ENCODE data around the gene PARP8.

The PARP8 gene

GRCh38 chr5:50873595-50874277 is 207.3 kb downstream of the PARP8 start:
- TF ChIP-seq CTCF (conservative IDR thresholded peaks at IDR 0.05; ENCODE audit: low read depth, low read length), result no peak
- H3K4me3 ChIP-seq (ENCODE audit: low read length), result no peak overlapping the region
- DNase-seq (ENCODE audit: low read depth), result no peak

- H3K4me3 ChIP-seq (ENCODE audit: low read length), result no peak overlapping the region
- TF ChIP-seq CTCF (conservative IDR thresholded peaks at IDR 0.05; ENCODE audit: low read depth, low read length), result no peak
- DNase-seq (ENCODE audit: low read depth), result no peak
These were observed 208.0 kb downstream of the PARP8 start for GRCh38 chr5:50874306-50875001.

- DNase-seq (ENCODE audit: low read depth), result no peak
- H3K4me3 ChIP-seq (ENCODE audit: low read length), result no peak overlapping the region
- TF ChIP-seq CTCF (conservative IDR thresholded peaks at IDR 0.05; ENCODE audit: low read depth, low read length), result no peak
These were observed 208.5 kb downstream of the PARP8 start for GRCh38 chr5:50875002-50875344.

GRCh38 chr5:50878470-50878869 is 212.0 kb downstream of the PARP8 start:
- no peak overlapping the region for H3K4me3 ChIP-seq (ENCODE audit: low read length)
- TF ChIP-seq CTCF (conservative IDR thresholded peaks at IDR 0.05; ENCODE audit: low read depth, low read length), result no peak
- no peak for DNase-seq (ENCODE audit: low read depth)

- no peak overlapping the region for H3K4me3 ChIP-seq (ENCODE audit: low read length)
- DNase-seq (ENCODE audit: low read depth), result no peak
- no peak for TF ChIP-seq CTCF (conservative IDR thresholded peaks at IDR 0.05; ENCODE audit: low read depth, low read length)
These were observed 215.0 kb downstream of the PARP8 start for GRCh38 chr5:50881407-50881806.

GRCh38 chr5:50886657-50887345 is 220.4 kb downstream of the PARP8 start:
- no peak for DNase-seq (ENCODE audit: low read depth)
- no peak overlapping the region for H3K4me3 ChIP-seq (ENCODE audit: low read length)
- no peak for TF ChIP-seq CTCF (conservative IDR thresholded peaks at IDR 0.05; ENCODE audit: low read depth, low read length)

Data from retinal pigment epithelial cell (primary cell).